Kidney epithelial cell (primary cell): ENCODE results near the gene SPACA7. TPM values are rescaled to one million over a fixed set of nuclear protein-coding genes. Genes with fewer than 3 reads are reported as not detected.

Source experiments
- DNase-seq: peaks from one replicate; pipeline ENCODE4 v3.0.0-alpha.2; 2010; ENCODE audit warnings: low read depth
- H3K27me3 ChIP-seq: 2 replicates; pipeline ENCODE4 v1.6.0; 2011; ENCODE audit warnings: low read length; ENCODE audit not compliant: control insufficient read depth, insufficient read depth
- H3K36me3 ChIP-seq: 2 replicates; pipeline ENCODE4 v1.5.1; 2011; ENCODE audit warnings: low read length; ENCODE audit not compliant: control insufficient read depth, insufficient read depth
- H3K4me3 ChIP-seq: 2 replicates; pipeline ENCODE4 v1.5.1; 2011; ENCODE audit warnings: low read depth, mild to moderate bottlenecking, control low read depth, low read length
- CTCF ChIP-seq: IDR thresholded peaks from 2 replicates; pipeline ENCODE4 v1.5.1; 2011; ENCODE audit warnings: mild to moderate bottlenecking, moderate library complexity, low read length, control low read depth, inconsistent platforms; ENCODE audit not compliant: insufficient read depth, poor library complexity, severe bottlenecking
- total RNA-seq: library from RNA; depleted of rRNA; stranded (reverse); fragments of >200 nt; gene quantifications from 2 replicates; pipeline ENCODE4 v1.2.3, GENCODE V29; 2015

Gene SPACA7, protein sequence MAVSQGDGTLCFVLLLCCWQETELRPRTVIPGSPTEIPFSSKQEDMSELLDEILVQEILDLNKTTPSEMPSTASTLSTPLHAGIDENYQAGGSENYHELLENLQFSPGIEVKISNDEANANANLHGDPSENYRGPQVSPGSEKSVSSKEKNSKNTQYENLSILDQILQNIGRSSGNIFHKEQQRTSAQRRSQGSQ
- not detected in 2 replicates for total RNA-seq

- H3K36me3 ChIP-seq: no peaks in the 10 kb centered on the region
- DNase-seq: no peak
- no peaks in the 10 kb centered on the region for H3K27me3 ChIP-seq
- H3K4me3 ChIP-seq: no peak within 1 kb of the TSS
- TF ChIP-seq CTCF: no peak
Observed at GRCh38 chr13:112376050-112376681, at the start of gene SPACA7. TSS of gene SPACA7 (plus strand) at chr13:112376355. CDS start at chr13:112376386, 31 bp downstream.

- TF ChIP-seq CTCF: no peak
- DNase-seq: no peak
- Histone ChIP-seq H3K36me3 (no peaks in the 10 kb centered on the region), H3K4me3 (no peak overlapping the region), H3K27me3 (peaks cover 26% of the 10 kb centered on the region)
Observed at GRCh38 chr13:112326821-112327370, 49.3 kb upstream of the SPACA7 start.

- H3K4me3 ChIP-seq: no peak overlapping the region
- TF ChIP-seq CTCF: no peak
- H3K27me3 ChIP-seq: peaks cover 38% of the 10 kb centered on the region
- no peak for DNase-seq
- H3K36me3 ChIP-seq: no peaks in the 10 kb centered on the region
Observed at GRCh38 chr13:112328936-112329335, 47.2 kb upstream of the SPACA7 start.

- H3K36me3 ChIP-seq: no peaks in the 10 kb centered on the region
- peaks cover 38% of the 10 kb centered on the region for H3K27me3 ChIP-seq
- H3K4me3 ChIP-seq: no peak overlapping the region
- no peak for DNase-seq
- TF ChIP-seq CTCF: no peak
Observed at GRCh38 chr13:112329376-112329775, 46.8 kb upstream of the SPACA7 start.

GRCh38 chr13:112330066-112330465 is 46.1 kb upstream of the SPACA7 start:
- Histone ChIP-seq H3K4me3 (no peak overlapping the region), H3K27me3 (peaks cover 38% of the 10 kb centered on the region), H3K36me3 (no peaks in the 10 kb centered on the region)
- DNase-seq: no peak
- TF ChIP-seq CTCF: no peak
